GM12878 (cell line): ENCODE data around the gene CACHD1.

Experiments
- CEBPB ChIP-seq, 2 experiments: fragments of 150-350 bp in 1 of 2; IDR thresholded peaks; 2 replicates each; pipeline ENCODE4 v1.6.1; 2012 to 2014; ENCODE audit warnings: low read depth in 2 of 2, low read length in 2 of 2, borderline replicate concordance in 1 of 2, inconsistent platforms in 1 of 2
- CTCF ChIP-seq, 3 experiments: IDR thresholded peaks in 2 of 3; conservative IDR thresholded peaks in 1 of 3; 2 replicates each; pipeline ENCODE4 v1.5.1; 2011; ENCODE audit warnings: low read depth in 3 of 3, low read length in 3 of 3, mild to moderate bottlenecking in 3 of 3, control low read depth in 2 of 3, moderate library complexity in 2 of 3, inconsistent platforms in 1 of 3, mixed read lengths in 1 of 3; ENCODE audit not compliant: control insufficient read depth in 2 of 3, insufficient read depth in 1 of 3; ENCODE audit errors: extremely low read depth in 1 of 3
- EP300 ChIP-seq, 2 experiments: fragments of 150-350 bp in 1 of 2; IDR thresholded peaks; 2 replicates each; pipeline ENCODE4 v1.6.1; 2011 to 2012; ENCODE audit warnings: low read depth in 2 of 2, low read length in 2 of 2, borderline replicate concordance in 1 of 2, improper control_type of control experiment in 1 of 2, inconsistent platforms in 1 of 2; ENCODE audit not compliant: control insufficient read depth in 1 of 2
- NBN ChIP-seq: fragments of 450-650 bp; IDR thresholded peaks from 2 replicates; pipeline ENCODE4 v1.6.1; 2016
- NFYA ChIP-seq: IDR thresholded peaks from 2 replicates; pipeline ENCODE4 v1.6.1; 2011; ENCODE audit warnings: low read depth, mild to moderate bottlenecking, low read length, improper control_type of control experiment, borderline replicate concordance
- SMARCA5 ChIP-seq: fragments of 450-650 bp; IDR thresholded peaks from 2 replicates; pipeline ENCODE4 v1.6.1; 2017; ENCODE audit warnings: mild to moderate bottlenecking
- TAF1 ChIP-seq: IDR thresholded peaks from 2 replicates; pipeline ENCODE4 v1.6.1; 2011; ENCODE audit warnings: mild to moderate bottlenecking, low read depth, low read length, borderline replicate concordance
- ZNF24 ChIP-seq: fragments of 450-650 bp; IDR thresholded peaks from 2 replicates; pipeline ENCODE4 v1.6.1; 2017; ENCODE audit warnings: antibody characterized with exemption, mild to moderate bottlenecking
- TF ChIP-seq, protein P1 (sequence below): fragments of 450-650 bp; IDR thresholded peaks from 2 replicates; pipeline ENCODE4 v1.6.1; 2016; ENCODE audit warnings: mild to moderate bottlenecking

DNA sequence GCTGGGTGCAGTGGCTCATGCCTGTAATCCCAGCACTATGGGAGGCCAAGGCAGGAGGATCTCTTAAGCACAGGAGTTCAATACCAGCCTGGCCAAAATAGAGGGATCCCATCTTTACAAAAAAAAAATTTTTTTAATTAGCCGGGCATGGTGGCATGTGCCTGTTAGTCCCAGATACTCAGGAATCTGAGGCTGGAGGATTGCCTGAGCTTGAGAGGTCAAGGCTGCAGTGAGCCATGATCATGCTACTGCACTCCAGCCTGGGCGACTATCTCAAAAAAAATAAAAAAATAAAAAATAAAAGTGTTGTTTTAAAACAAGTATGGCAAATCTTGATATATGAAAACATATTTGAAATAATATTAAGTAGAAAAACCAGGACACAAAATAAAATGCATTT, 44.4 kb upstream of the CACHD1 start:
- no peak for TF ChIP-seq NBN
- no peak for TF ChIP-seq CTCF (IDR thresholded peaks at IDR 0.05 in 2 of 3, conservative IDR thresholded peaks at IDR 0.05 in 1 of 3; ENCODE audit: control insufficient read depth in 2 of 3, extremely low read depth in 1 of 3, insufficient read depth in 1 of 3, low read depth in 3 of 3, low read length in 3 of 3)
- TF ChIP-seq, protein P1, sequence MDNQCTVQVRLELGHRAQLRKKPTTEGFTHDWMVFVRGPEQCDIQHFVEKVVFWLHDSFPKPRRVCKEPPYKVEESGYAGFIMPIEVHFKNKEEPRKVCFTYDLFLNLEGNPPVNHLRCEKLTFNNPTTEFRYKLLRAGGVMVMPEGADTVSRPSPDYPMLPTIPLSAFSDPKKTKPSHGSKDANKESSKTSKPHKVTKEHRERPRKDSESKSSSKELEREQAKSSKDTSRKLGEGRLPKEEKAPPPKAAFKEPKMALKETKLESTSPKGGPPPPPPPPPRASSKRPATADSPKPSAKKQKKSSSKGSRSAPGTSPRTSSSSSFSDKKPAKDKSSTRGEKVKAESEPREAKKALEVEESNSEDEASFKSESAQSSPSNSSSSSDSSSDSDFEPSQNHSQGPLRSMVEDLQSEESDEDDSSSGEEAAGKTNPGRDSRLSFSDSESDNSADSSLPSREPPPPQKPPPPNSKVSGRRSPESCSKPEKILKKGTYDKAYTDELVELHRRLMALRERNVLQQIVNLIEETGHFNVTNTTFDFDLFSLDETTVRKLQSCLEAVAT = no peak
- TF ChIP-seq CEBPB (IDR thresholded peaks at IDR 0.05; ENCODE audit: borderline replicate concordance in 1 of 2, low read depth in 2 of 2, low read length in 2 of 2) = no peak
- TF ChIP-seq EP300 (IDR thresholded peaks at IDR 0.05; ENCODE audit: borderline replicate concordance in 1 of 2, control insufficient read depth in 1 of 2, low read depth in 2 of 2, low read length in 2 of 2) = no peak
- TF ChIP-seq NFYA = no peak
- TF ChIP-seq SMARCA5 = no peak
- no peak for TF ChIP-seq TAF1
- TF ChIP-seq ZNF24 = no peak
